Measurements from ENCODE around the gene RNASEH2A.
"Not testable (repeated sequence)": the region's sequence is repeated elsewhere in the genome, so short reads cannot be mapped to it uniquely, and the experiment has no call there.

RNASEH2A gene

DNA sequence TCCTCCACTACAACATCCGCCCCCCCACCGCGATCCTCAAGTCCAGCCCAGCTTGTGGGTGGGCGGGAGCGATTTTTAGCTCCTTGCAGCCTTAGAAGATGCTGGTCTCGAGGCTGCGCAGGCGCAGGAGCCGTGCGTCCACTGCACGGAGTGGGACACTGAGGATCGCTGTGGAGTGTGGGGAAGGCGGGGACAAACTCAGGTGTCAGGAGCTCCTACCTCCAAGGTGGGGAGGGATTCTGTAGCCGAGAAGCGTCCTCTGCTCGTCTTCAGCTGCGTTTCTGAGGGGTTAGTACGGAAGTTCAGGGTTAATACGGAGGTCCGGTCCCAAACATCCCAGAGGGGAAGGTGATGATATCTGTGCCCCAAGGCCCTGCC, 28.2 kb downstream of the RNASEH2A start, which contains the start of gene RTBDN:
RTBDN (minus strand) TSS at position 14 of the 378 bp plus-strand sequence. CDS start 4,600 bp downstream, outside the sequence.
- DNase-seq: no peak

DNA sequence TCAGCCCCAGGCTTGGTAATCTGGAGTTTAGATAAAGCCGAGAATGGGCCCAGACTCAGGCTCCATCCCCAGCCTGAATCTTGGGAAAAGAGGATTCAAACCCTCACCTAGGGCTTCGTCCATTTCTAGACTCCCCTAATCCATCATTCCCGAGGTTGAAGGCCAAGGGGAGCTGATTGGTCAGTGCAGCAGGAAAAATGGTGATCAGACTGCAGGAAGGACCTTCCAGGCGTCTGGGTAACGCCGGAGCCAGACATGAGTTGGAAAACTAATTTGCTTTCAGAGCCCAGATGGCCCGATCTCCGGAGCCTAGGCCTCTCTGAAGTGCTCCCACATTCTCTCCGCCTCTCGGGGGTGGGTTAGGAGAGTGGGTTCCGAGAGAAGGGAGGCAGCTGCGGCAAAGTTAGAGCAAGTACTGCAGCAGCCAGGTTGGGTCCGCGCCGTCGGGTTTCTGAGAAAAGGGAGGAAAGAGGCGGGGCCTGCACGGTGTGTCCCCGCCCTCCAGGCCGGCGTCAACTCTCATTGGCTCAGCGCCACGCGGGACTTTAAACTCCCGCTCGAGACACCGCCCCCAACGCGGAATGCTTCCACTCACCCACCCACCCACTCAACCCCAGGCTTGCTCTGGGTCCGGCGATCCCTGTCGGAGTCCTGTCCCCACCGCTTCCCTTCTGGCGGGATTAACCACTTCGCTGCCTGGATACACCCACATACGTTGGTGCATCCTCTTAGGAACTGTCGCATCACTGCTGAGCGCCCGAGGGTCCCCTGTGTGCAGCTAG, 28.8 kb downstream of the RNASEH2A start:
- DNase-seq: peak; percentile 70

DNA sequence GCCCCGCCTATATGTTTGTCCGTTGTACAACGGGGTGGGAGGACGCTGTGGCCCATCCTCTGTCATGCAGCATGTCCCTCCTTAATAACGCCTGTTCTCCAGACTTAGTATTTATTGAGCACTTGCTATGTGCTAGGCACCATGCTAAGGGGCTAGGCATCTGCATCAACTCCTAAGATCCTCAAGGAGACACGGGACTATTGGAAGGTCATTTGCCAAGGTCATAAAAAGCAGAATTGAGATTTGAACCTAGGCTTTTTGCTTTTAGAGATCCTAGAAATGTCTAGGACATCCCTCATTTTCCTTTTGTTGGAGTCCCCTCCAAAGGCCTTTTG, 30.1 kb downstream of the RNASEH2A start:
- DNase-seq: no peak

DNA sequence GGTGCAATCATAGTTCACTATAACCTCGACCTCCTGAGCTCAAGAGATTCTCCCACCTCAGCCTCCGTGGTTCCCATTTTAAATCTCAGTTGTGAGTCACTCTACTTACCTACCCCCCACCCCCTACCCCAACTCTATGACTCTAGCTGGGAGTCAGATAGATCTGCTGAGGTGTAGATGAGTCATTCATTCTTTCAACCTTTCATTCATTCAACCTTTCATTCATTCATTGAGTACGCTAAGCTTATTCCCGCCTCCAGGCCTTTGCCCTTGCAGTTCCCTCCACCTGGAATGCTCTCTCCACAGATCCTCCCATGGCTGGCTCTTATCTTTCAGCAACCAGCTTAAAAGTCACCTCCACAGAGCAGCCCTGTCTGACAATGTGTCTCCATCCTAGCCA, 30.8 kb downstream of the RNASEH2A start:
- no peak for DNase-seq

DNA sequence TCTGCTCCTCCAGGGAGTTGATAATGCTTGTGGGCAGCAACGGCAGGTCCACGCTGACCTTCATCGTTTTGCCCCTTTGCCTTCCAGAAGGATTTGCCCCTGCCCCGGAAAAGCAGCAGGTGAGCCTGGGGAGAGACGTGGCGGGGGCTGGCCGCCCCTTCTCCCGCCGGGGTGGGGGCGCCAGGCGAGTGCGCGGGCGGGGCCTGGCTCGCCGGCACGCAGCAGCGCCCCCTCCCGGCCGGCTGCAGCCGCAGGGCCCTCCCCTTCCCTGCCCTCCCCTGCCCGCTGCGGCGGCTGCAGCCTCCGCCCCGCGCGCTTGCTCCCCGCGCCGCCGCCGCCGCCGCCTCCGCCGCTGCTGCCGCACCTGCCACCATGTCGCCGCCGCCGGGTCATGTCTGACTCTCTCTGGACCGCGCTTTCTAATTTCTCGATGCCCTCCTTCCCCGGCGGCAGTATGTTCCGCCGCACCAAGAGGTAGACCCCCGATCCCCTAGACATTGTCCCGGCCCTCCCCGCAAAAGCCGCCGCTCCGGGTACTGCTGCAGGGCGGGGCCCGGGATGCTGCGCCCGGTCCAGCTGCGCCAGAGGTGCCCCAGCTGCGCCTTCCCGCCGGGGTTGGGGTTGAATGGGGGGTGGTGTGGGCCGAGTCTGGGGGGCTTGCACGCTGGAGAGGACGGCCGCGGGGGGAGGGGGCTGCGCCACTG, 31.9 kb downstream of the RNASEH2A start, which contains the start of gene MAST1:
MAST1 (plus strand) TSS at position 334 of the 704 bp plus-strand sequence; CDS start at position 392, 58 bp downstream.
- DNase-seq: peak; percentile 82

DNA sequence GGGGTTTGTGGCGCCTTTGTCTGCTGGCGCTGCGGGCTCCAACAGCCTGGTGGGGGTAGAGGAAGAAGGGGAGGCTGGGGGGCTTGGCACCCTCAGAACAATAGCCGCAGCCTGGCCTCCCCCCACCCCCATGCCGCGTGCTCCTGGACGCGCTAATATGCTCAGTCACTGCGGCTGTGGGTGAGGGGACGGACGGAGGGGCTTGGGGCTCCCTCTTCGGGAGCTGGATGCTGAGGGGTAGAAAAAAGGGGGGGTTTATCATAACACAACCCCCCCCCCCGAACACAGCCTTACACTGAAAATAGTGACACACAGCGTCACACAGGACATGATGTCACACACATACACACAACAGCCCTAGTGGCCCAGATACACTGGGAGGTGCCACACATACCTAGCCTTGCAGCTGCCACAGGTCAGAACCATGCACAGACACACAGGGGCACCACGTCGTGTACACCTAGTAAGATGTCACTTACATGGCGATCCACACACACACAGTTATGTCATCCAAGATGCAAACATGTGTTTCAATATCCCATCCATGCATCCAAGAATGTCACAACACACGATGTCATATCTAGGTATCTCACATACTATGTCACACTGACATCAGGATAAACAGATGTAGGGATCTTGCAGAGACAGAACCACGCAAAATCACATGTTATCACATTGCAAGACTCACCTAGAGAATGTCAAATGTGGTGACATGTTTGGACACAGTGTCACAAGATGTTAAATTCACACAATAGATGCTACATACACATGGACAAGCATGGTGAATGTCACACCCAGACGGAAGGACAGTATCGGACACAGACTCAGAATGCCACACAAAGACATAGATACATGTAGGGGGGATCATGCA, 32.7 kb downstream of the RNASEH2A start:
- DNase-seq: peak; percentile 64

DNA sequence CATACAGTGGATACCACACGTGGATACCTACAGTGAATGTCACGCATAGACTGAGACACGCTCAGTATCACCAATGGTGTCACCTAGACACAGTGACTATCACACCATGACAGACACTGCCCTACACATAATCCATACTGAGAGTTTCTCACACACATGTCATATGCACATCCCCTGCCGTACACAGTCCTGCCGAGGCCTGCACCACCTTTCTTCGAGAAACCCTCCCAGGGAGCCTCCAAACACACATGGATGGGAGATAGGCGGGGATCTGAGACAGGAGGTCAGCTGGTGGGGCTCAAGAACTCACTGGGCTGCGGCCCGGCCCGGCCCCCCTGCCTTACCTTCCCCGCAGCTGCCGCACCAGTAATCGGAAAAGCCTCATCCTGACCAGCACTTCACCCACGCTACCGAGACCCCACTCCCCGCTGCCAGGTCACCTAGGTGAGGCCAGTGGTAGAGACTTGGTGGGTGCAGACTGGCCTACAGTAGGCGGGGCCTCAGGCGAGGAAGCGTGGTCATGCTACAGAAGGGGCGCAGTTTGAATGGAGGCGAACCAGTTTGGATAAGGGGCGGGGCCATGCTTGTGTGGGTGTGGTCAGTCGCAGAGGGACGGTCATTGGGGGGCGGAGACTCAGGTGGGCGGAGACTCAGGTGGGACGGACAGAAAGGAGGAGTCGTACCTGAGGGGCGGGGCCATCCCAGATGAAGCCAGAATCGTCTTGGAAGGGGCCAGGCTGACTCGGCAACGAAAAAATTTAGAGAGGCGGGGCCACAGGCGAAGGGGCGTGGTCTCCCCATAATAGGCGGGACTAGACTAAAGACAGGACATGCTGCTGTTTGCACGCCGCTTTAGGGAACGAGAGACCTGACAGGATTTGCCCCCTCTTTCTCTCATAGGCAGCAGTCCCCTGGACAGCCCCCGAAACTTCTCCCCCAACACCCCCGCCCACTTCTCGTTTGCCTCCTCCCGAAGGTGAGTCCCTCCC, 34.0 kb downstream of the RNASEH2A start:
- peak; percentile 71 for DNase-seq

DNA sequence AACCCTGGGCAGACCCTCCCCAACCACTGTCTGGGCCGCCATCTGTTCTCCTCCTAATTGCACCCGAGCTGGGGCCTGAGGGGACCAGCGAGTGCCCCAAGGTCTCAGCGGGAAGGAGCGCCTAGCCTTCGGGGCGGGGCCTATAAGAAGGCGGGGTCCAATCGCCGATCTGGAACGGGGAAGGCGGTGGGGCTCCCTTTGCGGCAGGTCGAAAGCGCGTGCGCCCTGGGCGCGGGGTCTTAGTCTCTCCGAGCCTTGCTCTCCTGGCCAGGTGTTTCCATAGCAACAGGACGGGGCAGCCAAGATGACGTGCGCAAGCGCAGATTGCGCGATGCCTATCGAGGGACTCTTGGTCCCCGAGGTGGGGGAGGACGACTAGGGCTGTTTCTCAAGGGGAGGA, 34.7 kb downstream of the RNASEH2A start:
- peak; percentile 64 for DNase-seq

DNA sequence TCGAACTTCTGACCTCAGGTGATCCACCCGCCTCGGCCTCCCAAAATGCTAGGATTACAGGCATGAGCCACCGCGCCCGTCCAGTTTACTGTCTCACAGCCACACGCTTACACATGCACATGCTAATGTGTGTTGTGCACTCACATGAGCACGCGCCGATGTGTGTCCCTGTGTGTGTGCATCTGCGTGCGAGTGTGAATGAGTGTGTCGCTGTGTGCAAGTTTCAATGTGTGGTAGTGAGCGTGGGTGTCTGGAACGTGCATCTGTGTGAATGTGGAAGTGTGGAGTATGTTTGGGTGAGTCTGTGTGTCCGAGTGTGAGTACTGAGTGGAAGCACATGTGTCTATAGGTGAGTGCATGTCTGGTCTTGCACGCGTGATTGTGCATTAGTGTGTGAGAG, 36.1 kb downstream of the RNASEH2A start:
- no peak for DNase-seq

DNA sequence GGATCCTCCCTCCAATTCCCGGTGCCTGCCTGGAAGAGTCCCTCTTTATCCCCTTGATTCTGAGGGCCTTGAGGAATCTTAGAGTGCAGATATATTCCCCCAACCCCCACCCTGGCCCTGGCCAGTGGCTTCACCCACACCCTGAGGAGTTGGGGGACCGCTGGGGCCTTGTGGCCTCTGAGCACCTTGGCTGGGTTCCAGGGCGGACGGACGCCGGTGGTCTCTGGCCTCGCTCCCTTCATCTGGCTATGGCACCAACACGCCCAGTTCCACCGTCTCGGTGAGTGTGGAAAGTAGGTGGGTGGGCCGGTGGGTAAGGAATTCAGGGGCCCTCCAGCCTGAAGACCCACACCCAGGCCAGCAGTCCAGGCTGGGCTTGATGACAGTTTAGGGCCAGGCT, 36.9 kb downstream of the RNASEH2A start:
- DNase-seq: no peak

DNA sequence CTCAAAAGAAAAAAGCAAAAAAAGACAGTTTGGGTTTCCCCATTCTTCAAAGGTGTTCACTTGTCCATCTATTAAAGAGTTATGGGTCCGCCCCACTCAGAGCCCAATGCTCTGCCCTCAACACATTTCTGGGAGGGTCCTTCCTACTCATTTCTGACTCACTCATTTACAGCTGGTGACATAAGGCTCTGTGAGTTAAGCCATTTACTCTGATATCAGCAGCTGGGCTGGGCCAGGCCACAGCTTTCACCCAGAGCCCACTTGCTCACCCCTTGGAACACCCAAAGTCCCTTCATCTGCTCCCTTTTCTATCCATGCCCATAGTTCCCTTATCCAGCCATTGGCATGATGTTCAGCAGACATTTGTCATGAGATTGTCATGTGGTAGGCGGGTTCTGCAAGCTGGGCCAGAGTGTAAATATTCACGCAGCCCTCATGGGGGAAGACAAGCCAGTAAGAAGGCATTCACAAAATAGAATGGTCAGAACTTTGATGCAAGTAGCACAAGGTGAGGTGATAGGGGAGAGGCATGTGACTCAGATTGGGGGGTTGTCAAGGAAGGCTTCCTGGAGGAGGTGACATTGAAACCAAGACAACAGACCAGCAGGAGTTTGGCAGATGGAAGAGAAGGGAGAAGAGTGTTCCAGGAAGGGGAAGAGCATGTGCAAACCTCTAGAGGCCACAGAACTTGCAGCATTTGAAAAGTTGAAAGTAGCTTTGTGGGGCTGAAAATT, 37.8 kb downstream of the RNASEH2A start:
- no peak for DNase-seq

DNA sequence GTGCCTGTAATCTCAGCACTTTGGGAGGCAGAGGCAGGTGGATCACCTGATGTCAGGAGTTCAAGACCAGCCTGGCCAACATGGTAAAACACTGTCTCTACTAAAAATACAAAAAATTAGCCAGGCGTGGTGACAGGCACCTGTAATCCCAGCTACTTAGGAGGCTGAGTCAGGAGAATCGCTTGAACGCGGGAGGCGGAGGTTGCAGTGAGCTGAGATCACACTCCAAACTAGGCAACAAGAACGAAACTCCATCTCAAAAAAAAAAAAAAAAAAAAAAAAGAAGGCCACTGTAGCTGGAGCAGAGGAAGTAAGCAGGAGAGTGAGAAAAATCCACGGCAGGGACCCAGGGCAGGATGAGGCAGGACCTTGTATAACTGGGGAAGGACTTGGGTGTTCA, 40.2 kb downstream of the RNASEH2A start:
- DNase-seq: not testable (repeated sequence)

DNA sequence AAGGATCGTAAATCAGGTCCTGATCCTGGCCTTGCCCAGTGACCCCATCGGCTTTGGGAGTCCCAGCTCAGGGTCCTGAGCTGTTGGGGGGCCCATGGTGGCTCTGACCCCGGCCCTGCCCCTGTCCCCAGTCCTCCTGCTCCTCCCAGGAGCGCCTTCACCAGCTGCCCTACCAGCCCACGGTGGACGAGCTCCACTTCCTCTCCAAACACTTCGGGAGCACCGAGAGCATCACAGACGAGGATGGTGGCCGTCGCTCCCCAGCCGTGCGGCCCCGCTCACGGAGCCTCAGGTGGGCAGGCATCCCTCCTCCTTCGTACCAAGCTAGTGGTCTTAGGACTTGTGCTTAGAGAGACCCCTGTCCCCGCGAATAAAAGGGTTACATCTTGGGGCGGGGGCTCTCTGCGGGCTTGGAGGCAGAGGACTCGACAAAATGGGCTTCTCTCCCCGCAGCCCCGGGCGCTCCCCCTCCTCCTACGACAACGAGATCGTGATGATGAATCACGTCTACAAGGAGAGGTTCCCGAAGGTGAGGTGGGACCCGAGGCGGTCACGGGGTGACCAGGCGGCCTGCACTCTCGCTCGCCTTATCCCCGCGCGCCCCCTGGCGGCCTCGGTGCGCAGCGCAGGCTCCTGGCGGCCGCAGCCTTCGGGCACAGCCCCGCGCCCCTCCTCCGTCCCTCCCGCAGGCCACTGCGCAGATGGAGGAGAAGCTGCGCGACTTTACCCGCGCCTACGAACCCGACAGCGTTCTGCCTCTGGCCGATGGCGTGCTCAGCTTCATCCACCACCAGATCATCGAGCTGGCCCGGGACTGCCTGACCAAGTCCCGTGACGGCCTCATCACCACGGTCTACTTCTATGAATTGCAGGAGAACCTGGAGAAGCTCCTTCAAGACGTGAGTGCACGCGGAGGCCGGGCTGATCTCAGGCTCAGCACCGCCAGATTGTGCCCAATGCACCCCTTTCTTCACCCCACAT, 41.1 kb downstream of the RNASEH2A start:
- peak; percentile 95 for DNase-seq

DNA sequence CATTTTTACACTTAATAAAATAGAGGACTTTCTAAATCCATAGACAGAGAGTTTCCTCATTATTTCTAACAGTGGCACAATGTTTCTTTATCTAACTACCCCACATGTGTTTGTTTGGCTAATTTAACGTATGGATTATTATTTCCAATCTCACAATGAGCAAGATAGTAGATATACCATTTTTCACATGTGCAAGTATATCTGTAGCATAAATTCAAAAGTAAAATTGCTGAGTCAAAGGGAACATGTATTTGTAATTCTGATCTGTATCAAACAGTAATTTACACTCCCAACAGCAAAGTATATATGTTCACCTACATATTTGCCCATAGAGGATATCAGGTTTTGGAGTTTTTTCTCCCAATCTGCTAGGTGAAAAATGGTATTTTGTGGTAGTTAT, 50.3 kb downstream of the RNASEH2A start:
- DNase-seq: no peak

DNA sequence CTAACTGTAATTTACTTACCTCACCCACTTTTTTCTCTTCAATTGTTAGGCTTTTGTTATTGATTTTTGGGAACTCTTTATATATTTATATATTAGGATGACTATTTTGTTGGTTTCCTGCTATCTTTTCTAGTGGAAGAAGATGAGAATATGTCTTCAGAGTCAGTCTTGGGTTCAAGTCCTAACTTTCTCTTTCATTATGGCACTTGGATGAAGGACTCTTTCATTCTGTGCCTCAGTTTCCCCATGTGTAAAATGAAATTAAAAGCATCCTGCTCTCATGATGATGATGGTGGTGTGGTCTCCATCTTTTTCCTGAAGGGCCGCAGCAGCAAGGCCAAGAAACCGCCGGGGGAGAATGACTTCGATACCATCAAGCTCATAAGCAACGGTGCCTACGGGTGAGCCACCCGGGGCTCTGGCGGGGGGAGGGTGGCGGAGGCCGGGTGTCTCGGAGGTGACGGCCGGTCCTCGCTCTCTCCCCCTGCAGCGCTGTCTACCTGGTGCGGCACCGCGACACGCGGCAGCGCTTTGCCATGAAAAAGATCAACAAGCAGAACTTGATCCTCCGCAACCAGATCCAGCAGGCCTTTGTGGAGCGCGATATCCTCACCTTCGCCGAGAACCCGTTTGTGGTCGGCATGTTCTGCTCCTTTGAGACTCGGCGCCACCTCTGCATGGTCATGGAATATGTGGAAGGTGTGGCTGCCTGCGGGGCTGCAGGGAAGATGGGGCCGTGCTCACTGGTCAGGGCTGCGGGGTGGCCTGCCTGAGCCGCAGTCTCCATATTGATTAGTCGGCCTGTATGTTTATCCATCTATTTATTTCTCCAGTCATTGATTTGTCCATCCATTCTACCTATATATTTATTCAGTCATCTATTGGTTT, 51.9 kb downstream of the RNASEH2A start:
- no peak for DNase-seq

DNA sequence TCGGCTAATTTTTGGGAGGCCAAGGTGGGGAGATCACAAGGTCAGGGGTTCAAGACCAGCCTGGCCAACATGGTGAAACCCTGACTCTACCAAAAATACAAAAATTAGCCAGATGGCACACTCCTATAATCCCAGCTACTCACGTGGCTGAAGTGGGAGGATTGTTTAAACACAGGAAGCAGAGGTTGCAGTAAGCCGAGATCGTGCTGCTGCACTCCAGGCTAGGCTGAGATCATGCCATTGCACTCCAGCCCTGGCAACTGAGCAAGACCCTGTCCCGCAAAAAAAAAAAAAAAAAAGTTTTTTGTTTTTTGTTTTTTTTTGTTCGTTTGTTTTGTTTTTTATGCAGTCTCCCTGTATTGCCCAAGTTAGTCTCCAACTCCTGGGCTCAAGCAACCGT, 53.2 kb downstream of the RNASEH2A start:
- DNase-seq: no peak

Data from activated effector memory CD4-positive, alpha-beta T cell treated with anti-CD3 and anti-CD28 coated beads, Interleukin-2, amount 50 U/mL, for 16 hours (primary cell).